Left ventricle myocardium inferior (tissue), 1 donor: Measurements from ENCODE around the gene ROBO2. TPM values are rescaled to one million over a fixed set of nuclear protein-coding genes. Genes with fewer than 3 reads are reported as not detected.

Source experiments
- DNase-seq: peaks from one replicate; pipeline ENCODE4 v3.0.0-alpha.2; 2020
- H3K27ac ChIP-seq: fragments of 200-600 bp; replicated peaks from 2 replicates; pipeline ENCODE4 v1.8.0; 2021
- H3K27me3 ChIP-seq: fragments of 200-600 bp; 2 replicates; pipeline ENCODE4 v1.8.0; 2021; ENCODE audit warnings: low read depth
- H3K36me3 ChIP-seq: fragments of 200-600 bp; 2 replicates; pipeline ENCODE4 v1.8.0; 2021
- H3K4me1 ChIP-seq: fragments of 200-600 bp; 2 replicates; pipeline ENCODE4 v1.8.0; 2021
- H3K4me3 ChIP-seq: fragments of 200-600 bp; 2 replicates; pipeline ENCODE4 v1.8.0; 2021; ENCODE audit warnings: mild to moderate bottlenecking, moderate library complexity
- H3K9me3 ChIP-seq: fragments of 200-600 bp; replicated peaks from 2 replicates; pipeline ENCODE4 v1.8.0; 2021
- intact Hi-C: fragments of 100-400 bp; cut with micrococcal nuclease; formaldehyde crosslinking; loops from one replicate; pipeline ENCODE4 v1.11.0; 2022
- total RNA-seq: library from RNA; stranded (reverse); fragmentation: NEBNext Ultra II Directional; extraction: Animal tissue kit (Norgen Biotek cat#: 25700); gene quantifications from one replicate; pipeline ENCODE4 v1.2.1, GENCODE V29; 2021
- TF ChIP-seq, protein P1 (sequence below): fragments of 200-600 bp; IDR thresholded peaks from 2 replicates; pipeline ENCODE4 v1.8.0; 2021; ENCODE audit warnings: antibody characterized with exemption, mild to moderate bottlenecking, borderline replicate concordance
- donor health status: DM: no; HTN: yes; CAD: no; lungs with severe emphysema.

ROBO2 gene
- total RNA-seq, 1 donor from 2014 or later, result 0.19 TPM

DNA sequence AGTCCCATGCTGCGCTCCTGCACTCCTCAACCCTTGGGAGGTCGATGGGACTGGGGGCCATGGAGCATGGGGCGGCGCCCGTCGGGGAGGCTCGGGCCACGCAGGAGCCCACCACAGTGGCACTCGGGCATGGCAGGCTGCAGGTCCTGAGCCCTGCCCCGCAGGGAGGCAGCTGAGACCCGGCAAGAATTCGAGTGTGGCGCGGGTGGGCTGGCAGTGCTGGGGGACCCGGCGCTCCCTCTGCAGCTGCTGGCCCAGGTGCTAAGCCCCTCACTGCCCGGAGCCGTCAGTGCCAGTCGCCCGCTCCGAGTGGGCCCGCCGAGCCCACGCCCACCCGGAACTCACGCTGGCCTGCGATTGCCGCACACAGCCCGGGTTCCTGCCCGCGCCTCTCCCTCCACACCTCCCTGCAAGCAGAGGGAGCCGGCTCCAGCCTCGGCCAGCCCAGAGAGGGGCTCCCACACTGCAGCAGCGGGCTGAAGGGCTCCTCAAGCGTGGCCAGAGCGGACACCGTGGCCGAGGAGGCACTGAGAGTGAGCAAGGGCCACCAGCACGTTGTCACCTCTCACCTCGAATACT is 200.3 kb downstream of the ROBO2 start:
- H3K4me1 ChIP-seq, result no peaks in the 10 kb centered on the region
- H3K4me3 ChIP-seq, result no peak overlapping the region
- TF ChIP-seq, protein P1, sequence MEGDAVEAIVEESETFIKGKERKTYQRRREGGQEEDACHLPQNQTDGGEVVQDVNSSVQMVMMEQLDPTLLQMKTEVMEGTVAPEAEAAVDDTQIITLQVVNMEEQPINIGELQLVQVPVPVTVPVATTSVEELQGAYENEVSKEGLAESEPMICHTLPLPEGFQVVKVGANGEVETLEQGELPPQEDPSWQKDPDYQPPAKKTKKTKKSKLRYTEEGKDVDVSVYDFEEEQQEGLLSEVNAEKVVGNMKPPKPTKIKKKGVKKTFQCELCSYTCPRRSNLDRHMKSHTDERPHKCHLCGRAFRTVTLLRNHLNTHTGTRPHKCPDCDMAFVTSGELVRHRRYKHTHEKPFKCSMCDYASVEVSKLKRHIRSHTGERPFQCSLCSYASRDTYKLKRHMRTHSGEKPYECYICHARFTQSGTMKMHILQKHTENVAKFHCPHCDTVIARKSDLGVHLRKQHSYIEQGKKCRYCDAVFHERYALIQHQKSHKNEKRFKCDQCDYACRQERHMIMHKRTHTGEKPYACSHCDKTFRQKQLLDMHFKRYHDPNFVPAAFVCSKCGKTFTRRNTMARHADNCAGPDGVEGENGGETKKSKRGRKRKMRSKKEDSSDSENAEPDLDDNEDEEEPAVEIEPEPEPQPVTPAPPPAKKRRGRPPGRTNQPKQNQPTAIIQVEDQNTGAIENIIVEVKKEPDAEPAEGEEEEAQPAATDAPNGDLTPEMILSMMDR, result no peak
- no peaks in the 10 kb centered on the region for H3K36me3 ChIP-seq
- no peaks in the 10 kb centered on the region for H3K9me3 ChIP-seq
- H3K27me3 ChIP-seq, result no peaks in the 10 kb centered on the region
- no peak overlapping the region for H3K27ac ChIP-seq
- intact Hi-C loops, result no loop called here
- no peak for DNase-seq

DNA sequence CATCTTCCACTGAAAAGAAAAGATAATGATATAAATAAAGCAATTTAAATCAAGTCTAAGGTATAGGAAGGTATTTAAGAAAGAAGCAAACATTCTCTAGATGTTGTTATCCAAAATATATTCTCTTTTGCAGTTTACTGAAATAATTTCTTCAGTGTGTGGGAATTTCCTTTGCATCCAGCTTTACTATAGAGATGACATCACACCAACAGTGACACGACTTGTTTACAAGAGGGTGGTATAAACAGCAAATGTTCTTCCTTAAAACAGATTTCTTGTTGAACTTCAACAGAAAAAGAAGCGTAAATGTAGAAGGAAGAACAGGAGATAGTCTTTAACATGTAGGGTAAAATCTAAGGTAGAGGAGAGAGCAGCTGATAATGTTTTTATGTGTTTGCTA is 202.5 kb downstream of the ROBO2 start:
- Histone ChIP-seq H3K4me1 (peaks cover 7% of the 10 kb centered on the region), H3K4me3 (no peak overlapping the region), H3K27ac (no peak overlapping the region), H3K27me3 (no peaks in the 10 kb centered on the region), H3K36me3 (no peaks in the 10 kb centered on the region), H3K9me3 (no peaks in the 10 kb centered on the region)
- intact Hi-C loops, result no loop called here
- no peak for DNase-seq
- TF ChIP-seq, protein P1, result no peak

DNA sequence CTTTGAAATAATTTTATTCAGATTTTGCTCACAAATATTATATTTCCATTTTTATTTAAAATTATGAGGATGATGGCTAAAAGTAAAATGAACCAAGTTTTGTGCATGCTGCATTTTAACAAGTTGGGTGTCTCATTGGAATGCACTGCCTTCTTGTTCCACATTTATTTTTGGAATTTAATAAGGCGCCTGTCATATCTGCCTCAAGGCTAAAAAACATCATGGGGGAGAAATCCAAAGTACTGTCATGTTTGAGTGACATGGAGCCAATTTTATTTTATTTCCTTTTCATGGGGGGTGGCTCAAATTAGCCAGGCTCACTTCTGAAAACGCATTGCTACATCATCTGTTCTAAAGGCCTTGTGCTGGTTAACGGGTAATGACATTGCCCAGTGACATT is 205.1 kb downstream of the ROBO2 start:
- Histone ChIP-seq H3K4me3 (no peak overlapping the region), H3K27ac (no peak overlapping the region), H3K36me3 (no peaks in the 10 kb centered on the region), H3K27me3 (no peaks in the 10 kb centered on the region), H3K4me1 (peaks cover 10% of the 10 kb centered on the region), H3K9me3 (no peaks in the 10 kb centered on the region)
- TF ChIP-seq, protein P1, result no peak
- DNase-seq, result no peak
- intact Hi-C loops, result no loop called here

DNA sequence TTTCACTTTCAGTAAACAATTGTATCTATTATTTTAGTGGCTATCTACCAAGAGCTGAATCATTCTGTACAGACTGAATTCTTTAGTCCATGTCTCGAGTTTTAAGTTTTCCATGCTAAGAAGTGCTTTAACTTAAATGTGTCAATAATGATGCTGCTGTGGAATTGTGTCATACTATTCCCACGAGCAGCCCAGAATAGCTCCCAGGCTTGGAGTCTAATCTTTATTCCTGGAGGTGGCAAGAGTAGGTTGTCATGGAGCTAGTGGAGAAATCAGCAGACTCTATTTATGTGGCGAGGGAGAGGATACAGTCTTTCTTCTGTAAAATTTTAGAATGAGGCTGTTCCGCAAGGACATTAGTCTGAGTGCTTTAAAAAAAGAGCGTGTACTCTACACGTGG is 207.2 kb downstream of the ROBO2 start:
- no peak overlapping the region for H3K4me3 ChIP-seq
- H3K36me3 ChIP-seq, result no peaks in the 10 kb centered on the region
- no peaks in the 10 kb centered on the region for H3K27me3 ChIP-seq
- peaks cover 10% of the 10 kb centered on the region for H3K4me1 ChIP-seq
- no peak for DNase-seq
- no peaks in the 10 kb centered on the region for H3K9me3 ChIP-seq
- intact Hi-C loops, result no loop called here
- TF ChIP-seq, protein P1, result no peak
- no peak overlapping the region for H3K27ac ChIP-seq

DNA sequence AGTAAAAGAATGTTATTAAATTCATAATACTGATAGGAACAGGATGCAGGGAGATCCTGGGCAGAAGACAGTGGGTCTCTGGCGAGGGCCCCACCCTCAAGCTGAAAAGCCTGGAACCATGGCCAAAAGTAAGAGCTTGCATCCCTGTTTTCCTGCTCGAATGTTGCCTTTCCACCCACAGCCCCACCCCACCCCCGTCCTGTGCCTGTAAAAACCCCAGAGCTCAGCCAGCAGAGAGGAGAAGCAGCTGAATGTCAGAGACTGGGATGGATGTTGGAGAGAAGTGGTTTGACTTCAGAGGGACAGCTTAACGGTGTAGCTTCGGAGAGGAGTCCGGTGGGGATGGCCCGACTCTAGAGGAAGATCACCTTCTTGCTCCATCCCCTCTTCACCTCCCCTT is 207.9 kb downstream of the ROBO2 start:
- TF ChIP-seq, protein P1, result no peak
- no peaks in the 10 kb centered on the region for H3K9me3 ChIP-seq
- intact Hi-C loops, result no loop called here
- no peaks in the 10 kb centered on the region for H3K27me3 ChIP-seq
- no peak overlapping the region for H3K4me3 ChIP-seq
- no peak for DNase-seq
- peaks cover 10% of the 10 kb centered on the region for H3K4me1 ChIP-seq
- H3K36me3 ChIP-seq, result no peaks in the 10 kb centered on the region
- no peak overlapping the region for H3K27ac ChIP-seq
